Stimulated activated CD4-positive, alpha-beta T cell treated with anti-CD3 and anti-CD28 coated beads, TNF-alpha, amount 100 ng/mL, for 48 hours (primary cell): ENCODE measurements around the gene ST8SIA1.
A peak's percentile ranks its signal among the peaks of the same experiment; 100 is the strongest.

Experiments used
- DNase-seq, 3 donors: peaks; one replicate each; pipeline ENCODE4 v3.0.0-alpha.2; 2020; ENCODE audit warnings: low read depth in 3 of 3

Gene ST8SIA1

DNA sequence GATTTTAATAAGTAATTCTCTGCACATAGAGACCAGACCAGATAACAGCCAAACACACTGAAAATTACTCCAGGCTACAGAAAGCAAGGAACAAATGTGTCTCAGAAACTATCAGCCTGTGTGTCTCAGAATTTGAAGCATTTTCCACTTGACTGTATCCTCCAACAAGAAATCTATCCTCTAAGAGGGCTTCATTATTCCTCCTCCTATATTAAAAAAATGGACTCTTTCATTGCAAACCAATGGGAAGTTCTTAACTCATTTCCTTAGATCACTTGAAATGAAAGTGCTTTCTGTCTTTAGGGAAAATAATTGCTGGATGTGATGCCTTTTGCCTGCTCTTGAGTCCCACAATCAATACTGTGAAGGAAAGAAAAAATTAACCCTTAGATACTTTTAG, 2.3 kb downstream of the ST8SIA1 start:
- no peak for DNase-seq

DNA sequence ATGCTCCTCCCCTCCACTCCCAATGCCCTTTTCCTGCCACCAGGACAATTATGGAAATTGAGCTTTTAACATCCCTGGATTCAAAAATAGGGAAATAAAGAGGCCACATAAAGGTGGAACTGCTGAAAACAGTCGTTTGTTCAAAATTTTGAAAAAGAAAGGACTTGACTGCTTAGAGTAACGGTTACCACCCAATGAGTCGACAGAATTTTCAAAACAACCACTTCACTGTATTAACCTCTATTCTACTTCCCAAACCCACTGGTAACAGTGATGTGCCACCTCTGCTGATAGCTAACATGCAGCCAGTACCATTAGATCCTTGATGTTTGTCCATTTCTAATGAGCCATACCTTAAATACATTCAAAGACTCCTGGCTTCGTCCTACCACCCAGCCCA, 4.9 kb downstream of the ST8SIA1 start:
- no peak for DNase-seq

DNA sequence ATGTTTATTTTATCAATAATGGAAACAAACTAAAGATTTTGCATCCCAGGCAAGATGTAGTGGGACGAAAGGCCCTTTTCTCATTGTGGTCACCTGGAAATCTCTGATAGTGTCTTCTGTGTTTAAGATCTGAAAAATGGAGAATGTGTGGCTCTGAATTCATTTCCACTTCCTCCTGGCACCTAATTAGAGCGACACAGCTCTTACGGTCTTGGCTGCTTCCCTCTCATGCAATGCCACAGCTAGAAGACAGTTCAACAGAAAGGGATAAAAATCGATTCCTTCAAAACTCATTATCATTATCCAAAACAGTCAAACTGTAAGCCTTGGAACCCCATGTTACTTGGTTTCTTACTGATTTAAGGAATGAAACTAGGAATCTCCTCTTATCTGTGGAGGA, 9.3 kb downstream of the ST8SIA1 start:
- no peak for DNase-seq

GRCh38 chr12:22322091-22322490, 12.4 kb downstream of the ST8SIA1 start:
- no peak for DNase-seq

DNA sequence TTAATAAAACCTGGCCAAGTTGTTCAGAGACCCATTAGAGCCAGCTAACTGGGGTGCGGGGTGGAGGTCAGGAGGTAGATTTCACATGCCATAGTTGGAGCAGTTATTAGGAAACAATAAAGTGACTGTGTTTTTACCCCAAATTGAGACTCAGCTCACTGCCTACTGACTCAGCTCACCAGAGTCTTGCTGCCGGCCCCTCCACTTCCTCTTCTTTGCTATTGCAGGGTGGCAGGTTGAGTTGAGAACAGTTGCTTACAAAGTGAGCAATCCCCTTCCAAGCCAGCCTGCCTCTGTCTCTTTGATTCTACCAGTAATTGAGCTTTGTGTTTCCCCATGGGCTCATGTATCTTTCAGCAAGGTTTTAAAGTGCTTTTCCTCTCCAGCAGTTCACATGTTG, 12.9 kb downstream of the ST8SIA1 start:
- no peak for DNase-seq

DNA sequence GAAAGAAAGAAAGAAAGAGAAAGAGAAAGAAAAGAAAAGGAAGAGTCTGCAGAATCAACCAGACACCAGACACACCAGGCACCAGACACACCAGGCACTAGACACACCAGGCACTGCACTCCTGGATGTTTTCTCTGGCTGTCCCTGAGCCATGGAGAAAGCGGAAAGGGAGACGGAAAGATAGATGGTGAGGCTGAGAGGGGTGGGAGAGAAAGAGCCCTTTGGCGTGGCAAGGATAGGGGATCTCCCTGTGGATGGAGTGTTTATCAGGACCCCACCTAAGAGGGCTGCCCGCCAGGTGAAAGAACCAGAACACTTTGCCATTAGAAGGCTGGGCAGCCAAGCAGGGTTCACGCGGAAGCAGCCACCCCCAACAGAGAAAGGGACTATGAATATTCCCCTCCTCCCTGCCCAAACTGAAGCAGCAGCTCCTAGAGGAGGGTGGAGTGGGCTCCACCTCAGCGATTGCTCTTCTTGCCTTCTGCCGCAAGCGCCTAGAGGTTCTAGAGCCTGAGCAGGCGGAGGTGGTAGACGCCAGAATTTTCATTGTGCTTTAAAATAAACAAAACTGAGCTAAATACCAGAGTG, 13.4 kb downstream of the ST8SIA1 start:
- no peak for DNase-seq

GRCh38 chr12:22318108-22318737, 16.3 kb downstream of the ST8SIA1 start:
- DNase-seq = no peak

DNA sequence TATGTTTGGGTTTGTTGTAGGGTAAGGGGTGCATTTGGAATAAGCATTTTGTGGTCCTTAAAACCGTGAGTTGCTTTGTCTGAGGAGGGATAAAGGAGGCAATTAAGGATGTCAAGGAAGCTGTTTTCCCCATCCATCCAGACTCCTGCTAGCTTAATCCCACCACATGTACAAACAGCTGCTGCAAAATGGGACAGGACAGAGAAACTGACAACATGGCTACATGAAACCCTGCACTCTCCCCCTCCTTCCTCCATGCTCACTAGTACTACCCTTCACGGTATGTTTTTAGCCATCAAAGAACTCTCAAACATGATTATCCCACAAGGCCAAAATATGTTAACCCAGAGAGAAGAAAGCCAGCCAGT, 20.6 kb downstream of the ST8SIA1 start:
- no peak for DNase-seq

DNA sequence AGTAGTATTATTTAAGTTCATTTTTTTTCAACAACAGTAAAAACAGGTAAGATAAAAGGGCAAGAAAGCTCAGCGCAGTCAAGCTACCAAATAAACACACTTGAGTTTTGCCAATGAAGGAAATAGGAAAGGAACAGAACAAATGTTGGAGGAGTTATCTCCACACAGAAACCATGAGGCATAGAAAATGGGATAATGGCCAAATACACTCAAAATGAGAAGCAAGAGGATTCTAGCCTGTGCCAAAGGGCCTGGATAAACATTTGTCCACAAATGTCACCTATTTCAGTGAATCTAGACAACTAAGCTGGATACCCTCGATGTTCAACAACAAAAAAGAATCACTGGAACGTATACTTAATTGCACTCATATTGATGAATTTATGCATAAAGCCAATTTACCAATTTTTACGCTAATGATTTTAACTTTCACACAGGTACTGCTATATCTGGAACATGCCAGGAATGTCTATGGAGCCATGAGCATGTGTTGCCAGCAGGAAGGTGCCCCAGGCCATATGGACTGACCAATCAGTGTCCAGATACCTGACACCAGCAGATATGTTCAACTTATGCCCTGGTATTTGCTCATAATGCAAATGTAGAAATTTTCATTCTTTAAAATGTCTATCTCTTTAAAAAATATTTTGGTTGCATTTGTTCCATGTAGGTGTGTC, 21.1 kb downstream of the ST8SIA1 start:
- DNase-seq = no peak

- no peak for DNase-seq
Observed at GRCh38 chr12:22312336-22312735, 22.2 kb downstream of the ST8SIA1 start.

DNA sequence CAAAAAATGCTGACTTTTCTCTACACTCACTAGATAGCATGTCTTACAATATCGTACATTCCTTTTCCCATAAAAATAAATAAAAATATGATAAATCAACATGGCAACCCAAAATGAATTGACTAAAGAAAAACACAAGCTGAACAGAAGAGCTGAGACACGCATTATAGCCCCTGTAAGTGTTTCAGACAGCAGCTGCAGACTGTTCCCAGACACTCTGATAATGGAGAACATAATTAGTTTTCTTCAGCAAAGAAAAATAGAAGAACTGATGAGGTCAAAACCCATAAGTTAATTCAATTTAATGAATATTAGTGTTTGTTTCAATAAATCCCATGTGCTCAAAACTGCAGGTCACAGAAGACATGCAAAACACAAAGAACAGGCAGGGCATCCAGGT, 23.8 kb downstream of the ST8SIA1 start:
- DNase-seq = no peak

DNA sequence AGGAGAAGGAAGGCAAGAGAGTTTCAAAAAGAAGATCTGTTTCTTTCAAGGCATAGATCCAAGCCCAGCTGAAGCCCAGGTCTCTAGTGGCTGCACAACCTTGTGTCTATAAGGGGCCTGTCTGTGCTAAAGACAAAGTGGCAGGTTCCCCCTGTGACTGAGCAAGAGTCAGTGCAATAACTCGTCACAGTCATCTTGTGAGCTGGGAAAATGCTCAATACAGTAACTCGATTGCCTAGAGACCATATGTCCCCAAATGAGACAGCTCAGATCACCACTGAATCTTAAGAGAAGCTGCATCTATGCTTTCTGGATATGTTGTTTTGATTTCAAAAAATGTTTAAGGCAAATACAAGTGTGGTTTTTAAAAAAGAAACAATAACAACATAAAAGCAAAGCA, 24.2 kb downstream of the ST8SIA1 start:
- DNase-seq = no peak

- DNase-seq = no peak
Observed at GRCh38 chr12:22307811-22308210, 26.7 kb downstream of the ST8SIA1 start.

DNA sequence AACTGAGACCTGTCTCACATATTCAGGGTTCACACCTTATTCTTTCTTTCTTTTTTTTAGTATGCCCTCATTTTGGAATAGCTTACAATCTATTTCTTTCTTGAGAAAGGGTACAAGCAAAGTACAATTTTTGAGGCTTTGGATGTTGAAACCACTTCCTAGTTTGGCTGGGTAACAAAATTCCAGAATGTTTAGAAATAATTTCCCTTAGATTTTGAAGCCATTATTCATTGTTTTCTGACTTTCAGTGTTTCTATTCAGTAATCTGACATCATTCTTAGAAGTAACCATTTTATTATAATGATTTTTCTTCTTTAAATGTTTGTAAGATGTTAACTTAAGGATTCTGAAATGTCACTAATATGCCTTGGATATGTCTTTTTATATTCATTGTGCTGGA, 28.2 kb downstream of the ST8SIA1 start:
- DNase-seq = no peak

- DNase-seq = no peak
Observed at GRCh38 chr12:22304341-22304740, 30.2 kb downstream of the ST8SIA1 start.

DNA sequence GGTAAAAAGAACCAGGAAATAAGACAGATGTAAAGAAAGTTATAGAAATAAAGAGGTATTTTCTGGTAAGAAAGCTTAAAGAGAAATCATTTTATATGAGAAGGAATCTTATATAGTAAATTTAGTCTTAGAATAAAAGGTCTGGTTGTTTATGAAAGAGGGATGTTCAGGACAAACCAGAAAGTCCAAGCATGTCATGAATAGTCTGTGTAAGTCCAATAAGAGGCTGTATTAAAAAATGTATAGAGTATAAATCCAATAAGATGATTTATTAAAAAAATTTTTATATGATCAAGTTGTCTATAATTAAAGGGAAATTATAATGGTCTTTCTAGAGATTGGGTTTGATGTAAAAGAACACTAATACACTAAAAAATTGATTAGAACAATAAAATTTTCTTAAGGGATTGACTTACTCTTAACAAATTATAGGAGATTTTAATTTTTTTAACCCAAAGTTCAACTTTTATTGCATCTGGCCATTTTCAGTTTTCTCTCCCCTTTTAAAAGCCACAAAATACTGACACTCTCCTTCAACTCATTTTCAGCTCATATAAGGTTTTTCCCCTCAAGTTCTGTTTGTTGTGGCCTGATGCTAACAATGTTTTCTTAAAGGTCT, 35.1 kb downstream of the ST8SIA1 start:
- DNase-seq = no peak

- no peak for DNase-seq
Observed at GRCh38 chr12:22289250-22289649, 45.3 kb downstream of the ST8SIA1 start.

DNA sequence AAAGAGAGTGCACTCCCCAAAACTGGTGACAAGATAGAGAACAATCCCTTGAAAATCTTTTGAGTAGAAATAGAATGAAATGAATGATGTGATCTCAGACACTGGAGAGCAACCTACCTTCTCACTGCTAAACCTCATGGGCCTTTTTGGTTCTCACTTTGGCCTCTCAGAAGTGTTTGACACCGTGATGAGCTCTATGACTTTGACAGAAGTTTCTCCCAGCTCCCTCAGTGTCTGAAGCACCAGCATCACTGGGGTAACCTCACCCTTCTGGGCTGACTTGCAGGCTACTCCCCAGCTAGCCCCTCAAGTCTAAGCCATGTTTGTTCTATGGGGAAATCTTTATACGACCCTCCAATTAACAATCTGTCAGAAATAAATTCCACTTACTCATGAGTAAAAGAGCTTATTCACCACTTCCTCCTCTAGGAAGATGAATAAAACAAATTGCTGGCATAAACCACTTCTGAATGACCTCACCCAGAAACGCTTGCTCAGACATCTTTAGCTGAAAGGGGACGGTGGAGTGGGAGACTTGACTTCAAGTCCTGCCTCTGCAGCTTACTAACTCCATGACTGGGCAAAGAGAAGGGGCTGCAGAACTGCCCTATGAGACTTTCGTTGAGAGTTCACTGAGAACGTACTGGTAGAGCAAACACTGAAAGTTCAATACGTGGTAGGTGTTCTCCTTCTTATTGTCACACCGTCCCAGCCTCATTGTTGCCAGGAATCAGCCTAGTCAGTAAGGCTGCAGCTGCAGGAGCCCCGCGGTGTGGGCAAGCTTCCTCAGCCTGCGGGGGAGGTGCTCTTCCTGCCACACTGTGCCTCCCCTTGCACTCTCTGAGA, 46.5 kb downstream of the ST8SIA1 start:
- peak; percentile 3 to 28 (median 25) for DNase-seq

GRCh38 chr12:22287101-22287500, 47.4 kb downstream of the ST8SIA1 start:
- DNase-seq = no peak

DNA sequence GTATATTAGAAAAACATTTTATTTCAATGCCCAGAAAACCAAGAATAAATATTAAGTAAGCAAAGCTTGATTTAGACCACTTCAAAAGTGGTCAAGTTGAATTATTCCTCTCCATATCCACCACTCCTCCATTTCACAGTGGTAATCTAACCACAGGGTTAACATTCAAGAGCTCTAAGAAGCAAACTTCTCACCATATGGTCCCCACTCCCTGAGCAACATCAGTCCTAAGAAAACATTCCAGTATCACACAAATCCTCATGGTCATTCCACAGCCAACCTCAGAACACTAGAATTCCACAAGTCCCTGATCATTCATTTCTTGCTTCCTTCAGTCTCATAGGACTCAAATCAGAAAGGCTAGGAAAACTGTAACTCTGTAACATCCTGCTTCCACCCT, 47.9 kb downstream of the ST8SIA1 start:
- DNase-seq = no peak

GRCh38 chr12:22285846-22286245, 48.7 kb downstream of the ST8SIA1 start:
- DNase-seq = no peak

DNA sequence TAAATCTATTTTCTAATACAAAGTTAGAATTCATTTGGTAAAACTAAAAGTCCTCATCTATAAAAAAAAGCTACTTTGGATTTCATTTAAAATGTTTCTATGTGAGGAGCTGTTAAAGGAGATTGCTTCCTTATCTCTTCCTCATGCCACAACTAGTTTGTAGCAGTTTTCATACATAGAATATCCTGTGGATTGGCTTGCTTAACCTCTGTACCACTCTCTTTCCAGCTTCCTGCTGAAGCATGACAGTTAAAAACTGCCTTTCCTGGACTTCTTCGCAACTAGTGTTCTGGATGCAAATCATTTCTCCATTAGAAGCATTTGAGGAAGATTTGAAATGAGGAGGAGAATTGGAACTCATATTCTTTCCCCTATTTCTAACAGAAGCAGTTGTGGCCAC, 49.6 kb downstream of the ST8SIA1 start:
- DNase-seq = no peak
